ENCODE measurements around the gene USP7.
"Not testable (repeated sequence)": the region's sequence is repeated elsewhere in the genome, so short reads cannot be mapped to it uniquely, and the experiment has no call there.

The USP7 gene

DNA sequence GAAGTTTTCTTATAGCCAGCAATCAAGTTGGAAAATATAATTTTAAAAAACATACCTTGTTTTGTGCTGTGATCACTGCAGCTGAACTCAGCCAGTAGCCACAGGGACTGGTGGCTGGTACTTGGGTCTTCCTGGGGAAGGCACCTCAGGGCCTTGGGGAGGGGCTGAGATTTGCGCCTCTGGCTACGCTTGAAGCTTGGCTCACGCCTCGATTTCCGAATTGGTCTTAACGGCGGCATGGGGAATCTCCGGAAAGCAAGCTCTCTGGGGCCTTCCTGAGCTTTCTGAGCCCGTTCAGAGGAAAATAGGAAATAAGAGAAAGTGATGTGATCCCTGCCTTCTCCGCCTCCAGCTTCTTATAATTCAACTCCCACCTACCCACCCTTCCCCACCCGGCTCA is 11.3 kb upstream of the USP7 start:
- TF ChIP-seq, protein P1, sequence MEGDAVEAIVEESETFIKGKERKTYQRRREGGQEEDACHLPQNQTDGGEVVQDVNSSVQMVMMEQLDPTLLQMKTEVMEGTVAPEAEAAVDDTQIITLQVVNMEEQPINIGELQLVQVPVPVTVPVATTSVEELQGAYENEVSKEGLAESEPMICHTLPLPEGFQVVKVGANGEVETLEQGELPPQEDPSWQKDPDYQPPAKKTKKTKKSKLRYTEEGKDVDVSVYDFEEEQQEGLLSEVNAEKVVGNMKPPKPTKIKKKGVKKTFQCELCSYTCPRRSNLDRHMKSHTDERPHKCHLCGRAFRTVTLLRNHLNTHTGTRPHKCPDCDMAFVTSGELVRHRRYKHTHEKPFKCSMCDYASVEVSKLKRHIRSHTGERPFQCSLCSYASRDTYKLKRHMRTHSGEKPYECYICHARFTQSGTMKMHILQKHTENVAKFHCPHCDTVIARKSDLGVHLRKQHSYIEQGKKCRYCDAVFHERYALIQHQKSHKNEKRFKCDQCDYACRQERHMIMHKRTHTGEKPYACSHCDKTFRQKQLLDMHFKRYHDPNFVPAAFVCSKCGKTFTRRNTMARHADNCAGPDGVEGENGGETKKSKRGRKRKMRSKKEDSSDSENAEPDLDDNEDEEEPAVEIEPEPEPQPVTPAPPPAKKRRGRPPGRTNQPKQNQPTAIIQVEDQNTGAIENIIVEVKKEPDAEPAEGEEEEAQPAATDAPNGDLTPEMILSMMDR (IDR thresholded peaks at IDR 0.05; ENCODE audit: control insufficient read depth, insufficient read depth, low read depth, low read length, missing control alignments), result no peak
- no peak overlapping the region for H3K4me3 ChIP-seq (ENCODE audit: control insufficient read depth, low read depth, low read length)
- DNase-seq (ENCODE audit: low read depth), result no peak

DNA sequence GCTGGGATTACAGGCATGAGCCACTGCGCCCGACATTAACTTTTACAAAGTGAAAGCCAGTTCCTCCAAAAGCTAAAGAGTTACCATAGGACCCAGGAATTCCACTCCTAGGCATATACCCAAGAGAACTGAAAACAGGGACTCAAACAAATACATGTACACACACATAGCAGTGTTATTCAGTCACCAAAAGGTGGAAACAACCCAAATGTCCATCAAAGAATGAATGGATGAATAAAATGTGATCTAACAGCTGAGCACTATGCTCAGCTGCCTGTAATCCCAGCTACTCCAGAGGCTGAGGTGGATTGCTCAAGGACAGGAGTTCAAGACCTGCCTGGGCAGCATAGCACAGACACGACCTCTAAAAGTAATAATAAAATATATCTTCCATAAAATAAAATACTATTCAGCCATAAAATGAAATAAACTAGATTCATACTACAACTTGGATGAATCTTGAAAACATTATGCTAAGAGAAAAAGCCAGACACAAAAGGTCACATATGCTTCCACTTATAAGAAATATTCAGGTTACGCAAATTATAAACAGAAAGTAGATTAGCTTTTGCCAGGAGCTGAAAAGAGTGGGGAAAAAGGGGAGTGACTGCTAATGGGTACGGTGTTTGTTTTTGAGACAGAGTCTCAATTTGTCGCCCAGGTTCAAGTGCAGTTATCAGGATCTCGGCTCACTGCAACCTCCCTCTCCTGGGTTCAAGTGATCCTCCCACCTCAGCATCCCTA is 9.3 kb upstream of the USP7 start:
- no peak for DNase-seq (ENCODE audit: low read depth)
- H3K4me3 ChIP-seq (ENCODE audit: control insufficient read depth, low read depth, low read length), result no peak overlapping the region
- TF ChIP-seq, protein P1 (IDR thresholded peaks at IDR 0.05; ENCODE audit: control insufficient read depth, insufficient read depth, low read depth, low read length, missing control alignments), result no peak

DNA sequence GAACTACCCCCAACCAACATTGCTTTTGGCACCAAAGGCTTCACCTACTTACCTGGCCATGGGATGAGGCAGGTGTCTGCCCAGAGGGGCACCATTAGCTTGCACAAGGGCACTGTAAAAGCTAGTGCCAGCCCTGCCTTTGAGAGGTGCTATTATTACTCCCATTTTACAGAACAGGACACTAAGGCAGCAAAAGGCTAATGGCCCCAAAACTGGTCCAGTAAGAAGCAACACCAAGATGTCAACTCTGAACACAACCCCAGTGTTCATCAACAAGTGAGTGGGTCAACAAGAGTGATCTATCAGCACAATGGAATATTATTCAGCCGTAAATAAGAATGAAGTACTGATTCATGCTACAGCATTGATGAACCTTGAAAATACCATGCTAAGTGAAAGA is 7.7 kb upstream of the USP7 start:
- no peak for DNase-seq (ENCODE audit: low read depth)
- H3K4me3 ChIP-seq (ENCODE audit: control insufficient read depth, low read depth, low read length), result no peak overlapping the region
- TF ChIP-seq, protein P1 (IDR thresholded peaks at IDR 0.05; ENCODE audit: control insufficient read depth, insufficient read depth, low read depth, low read length, missing control alignments), result no peak

DNA sequence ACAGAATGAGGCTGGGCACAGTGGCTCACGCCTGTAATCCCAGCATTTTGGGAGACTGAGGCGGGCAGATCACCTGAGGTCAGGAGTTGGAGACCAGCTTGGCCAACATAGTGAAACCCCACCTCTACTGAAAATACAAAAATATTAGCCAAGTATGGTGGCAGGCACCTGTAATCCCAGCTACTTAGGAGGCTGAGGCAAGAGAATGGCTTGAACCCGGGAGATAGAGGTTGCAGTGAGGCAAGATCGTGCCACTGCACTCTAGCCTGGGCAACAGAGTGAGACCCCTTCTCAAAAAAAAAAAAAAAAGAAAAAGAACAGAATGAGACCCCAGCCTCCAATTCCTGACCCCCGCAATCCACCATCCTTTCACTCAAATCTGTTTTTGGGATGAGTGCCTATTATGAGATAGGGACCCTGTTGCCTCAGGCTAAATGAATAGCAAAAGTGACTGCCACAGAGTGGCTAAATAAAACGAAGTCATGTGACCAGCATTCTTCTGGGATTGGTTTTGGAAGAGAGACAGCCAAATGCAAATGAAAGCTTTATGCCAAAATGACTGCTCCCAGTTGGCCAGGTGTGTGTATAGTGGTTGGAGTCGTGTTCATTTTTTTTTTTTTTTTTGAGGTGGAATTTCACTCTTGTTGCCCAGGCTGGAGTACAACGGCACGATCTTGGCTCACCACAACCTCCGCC is 5.6 kb upstream of the USP7 start:
- not testable (repeated sequence) for DNase-seq (ENCODE audit: low read depth); H3K4me3 ChIP-seq (ENCODE audit: control insufficient read depth, low read depth, low read length)

DNA sequence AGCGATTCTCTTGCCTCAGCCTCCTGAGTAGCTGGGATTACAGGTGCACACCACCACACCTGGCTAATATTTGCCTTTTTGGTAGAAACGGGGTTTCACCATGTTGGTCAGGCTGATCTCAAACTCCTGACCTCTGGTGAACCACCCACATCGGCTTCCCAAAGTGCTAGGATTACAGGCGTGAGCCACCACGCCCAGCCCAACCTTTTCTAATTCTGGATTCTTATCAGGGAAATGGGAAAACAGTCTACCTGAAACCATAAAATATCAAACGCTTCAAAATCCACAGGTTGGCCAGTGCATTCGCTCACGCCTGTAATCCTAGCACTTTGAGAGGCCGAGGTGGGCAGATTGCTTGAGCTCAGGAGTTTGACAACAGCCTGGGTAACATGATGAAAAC is 4.3 kb upstream of the USP7 start:
- H3K4me3 ChIP-seq (ENCODE audit: control insufficient read depth, low read depth, low read length); DNase-seq (ENCODE audit: low read depth): not testable (repeated sequence)

DNA sequence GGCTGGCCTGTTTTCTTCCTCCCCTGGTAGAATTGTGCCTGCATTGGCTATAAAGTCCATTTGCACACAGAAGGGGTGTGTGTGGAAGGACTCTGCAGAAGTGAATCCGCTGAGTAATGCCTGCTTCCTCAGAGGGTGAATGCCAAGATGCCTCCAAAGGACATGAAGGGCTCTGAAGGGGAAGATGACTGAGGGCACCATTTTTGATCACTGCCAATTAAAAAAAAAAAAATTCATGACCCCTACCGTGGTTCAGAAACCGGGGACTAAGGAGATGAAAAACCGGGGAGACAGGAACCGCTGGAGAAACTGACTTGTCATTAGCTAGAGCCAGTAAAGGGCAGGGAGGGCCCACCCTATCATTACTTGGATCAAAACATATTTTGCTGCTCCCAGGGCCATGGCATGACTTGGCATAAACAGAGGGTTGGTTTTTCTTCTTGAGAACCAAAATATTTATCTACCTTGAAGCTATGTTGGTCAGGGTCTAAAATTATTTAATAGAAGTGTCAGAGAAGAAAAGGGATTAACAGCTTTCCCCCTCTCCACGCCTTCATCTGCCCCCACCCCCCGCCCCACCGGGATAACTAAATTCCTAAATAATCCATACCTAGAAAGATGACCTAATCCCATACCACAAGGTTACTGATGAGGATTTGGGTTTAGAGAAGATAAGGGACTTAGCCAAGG is 3.6 kb upstream of the USP7 start:
- DNase-seq (ENCODE audit: low read depth), result no peak
- TF ChIP-seq, protein P1 (IDR thresholded peaks at IDR 0.05; ENCODE audit: control insufficient read depth, insufficient read depth, low read depth, low read length, missing control alignments), result no peak
- H3K4me3 ChIP-seq (ENCODE audit: control insufficient read depth, low read depth, low read length), result no peak overlapping the region

DNA sequence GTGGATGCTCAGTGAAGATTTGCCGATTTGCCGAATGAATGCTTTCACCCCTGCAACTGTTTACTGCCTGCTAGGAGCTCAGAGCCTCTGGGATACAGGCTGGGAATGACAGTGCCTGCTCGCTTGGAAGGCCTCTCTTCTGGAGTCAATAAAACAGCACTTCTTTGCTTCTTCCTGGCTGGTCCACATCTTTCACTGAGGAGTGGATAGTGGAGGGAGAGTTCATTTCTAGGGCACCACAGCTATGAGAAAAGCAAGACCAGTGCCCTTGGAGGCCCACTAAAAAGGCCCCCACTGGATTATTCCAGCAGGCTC is 3.1 kb upstream of the USP7 start:
- H3K4me3 ChIP-seq (ENCODE audit: control insufficient read depth, low read depth, low read length), result no peak overlapping the region
- TF ChIP-seq, protein P1 (IDR thresholded peaks at IDR 0.05; ENCODE audit: control insufficient read depth, insufficient read depth, low read depth, low read length, missing control alignments), result no peak
- DNase-seq (ENCODE audit: low read depth), result no peak

Data from AG09309 (cell line).